Activated CD4-positive, alpha-beta T cell treated with anti-CD3 and anti-CD28 coated beads, Interleukin-10, Interleukin-2, amounts not matched to agents 100 ng/mL and 50 ng/mL, durations not matched to agents 16 hours and 8 hours (primary cell): ENCODE results near the gene ADAMTS18.
"Not testable (repeated sequence)": the region's sequence is repeated elsewhere in the genome, so short reads cannot be mapped to it uniquely, and the experiment has no call there.

ENCODE experiments used
- DNase-seq: peaks from one replicate; pipeline ENCODE4 v3.0.0-alpha.2; 2020

ADAMTS18 gene

GRCh38 chr16:77322757-77323156 lies 112.1 kb downstream of the ADAMTS18 start:
- DNase-seq, result no peak

- DNase-seq, result peak; percentile 39
These were observed 117.8 kb downstream of the ADAMTS18 start for GRCh38 chr16:77317059-77317458.

- no peak for DNase-seq
These were observed 124.0 kb downstream of the ADAMTS18 start for GRCh38 chr16:77310877-77311276.

GRCh38 chr16:77308163-77308561 lies 126.7 kb downstream of the ADAMTS18 start:
- peak; percentile 86 for DNase-seq

GRCh38 chr16:77307426-77308162 lies 127.2 kb downstream of the ADAMTS18 start:
- peak; percentile 59 for DNase-seq

GRCh38 chr16:77306075-77306474 lies 128.8 kb downstream of the ADAMTS18 start:
- no peak for DNase-seq

- DNase-seq, result no peak
These were observed 130.0 kb downstream of the ADAMTS18 start for GRCh38 chr16:77304877-77305276.

GRCh38 chr16:77304134-77304533 lies 130.7 kb downstream of the ADAMTS18 start:
- DNase-seq, result no peak

GRCh38 chr16:77302674-77303073 lies 132.2 kb downstream of the ADAMTS18 start:
- DNase-seq, result no peak

- DNase-seq, result no peak
These were observed 132.6 kb downstream of the ADAMTS18 start for GRCh38 chr16:77302249-77302648.

GRCh38 chr16:77300256-77300655 lies 134.6 kb downstream of the ADAMTS18 start:
- no peak for DNase-seq

- DNase-seq, result no peak
These were observed 135.4 kb downstream of the ADAMTS18 start for GRCh38 chr16:77299395-77299794.

- DNase-seq, result no peak
These were observed 136.1 kb downstream of the ADAMTS18 start for GRCh38 chr16:77298418-77299360.

- no peak for DNase-seq
These were observed 136.8 kb downstream of the ADAMTS18 start for GRCh38 chr16:77297996-77298395.

GRCh38 chr16:77295896-77296295 lies 138.9 kb downstream of the ADAMTS18 start:
- no peak for DNase-seq

- DNase-seq, result no peak
These were observed 144.3 kb downstream of the ADAMTS18 start for GRCh38 chr16:77290451-77291115.

GRCh38 chr16:77289331-77289809 lies 145.5 kb downstream of the ADAMTS18 start:
- no peak for DNase-seq

GRCh38 chr16:77288222-77288621 lies 146.6 kb downstream of the ADAMTS18 start:
- DNase-seq, result no peak

GRCh38 chr16:77285676-77286075 lies 149.2 kb downstream of the ADAMTS18 start:
- no peak for DNase-seq

GRCh38 chr16:77282345-77282744 lies 152.5 kb downstream of the ADAMTS18 start:
- DNase-seq, result no peak

- DNase-seq, result not testable (repeated sequence)
These were observed 155.5 kb downstream of the ADAMTS18 start for GRCh38 chr16:77279316-77279715.

- DNase-seq, result no peak
These were observed 157.3 kb downstream of the ADAMTS18 start for GRCh38 chr16:77277571-77277970.

- no peak for DNase-seq
These were observed 157.7 kb downstream of the ADAMTS18 start for GRCh38 chr16:77277141-77277540.
